ENCODE data around the gene GATC.

The GATC gene

GRCh38 chr12:120417917-120418580 is 28.2 kb upstream of the GATC start:
- Histone ChIP-seq H3K4me2 (ENCODE audit: low read length) (no peak overlapping the region), H3K9ac (ENCODE audit: low read length) (no peak overlapping the region), H3K79me2 (ENCODE audit: low read length) (no peaks in the 10 kb centered on the region), H3K4me3 (ENCODE audit: low read length) (no peak overlapping the region), H3K36me3 (replicated peaks; ENCODE audit: low read depth, low read length) (no peaks in the 10 kb centered on the region), H2AFZ (ENCODE audit: low read depth, low read length) (no peak overlapping the region), H3K27ac (ENCODE audit: low read length) (no peak overlapping the region), H3K27me3 (ENCODE audit: low read depth, low read length) (no peaks in the 10 kb centered on the region), H3K4me1 (ENCODE audit: low read length) (no peaks in the 10 kb centered on the region), H4K20me1 (ENCODE audit: insufficient read depth, low read length) (no peaks in the 10 kb centered on the region), H3K9me3 (ENCODE audit: insufficient read depth, low read length) (no peaks in the 10 kb centered on the region)
- TF ChIP-seq CTCF (IDR thresholded peaks at IDR 0.05; ENCODE audit: low read depth, low read length), result no peak
- TF ChIP-seq EZH2phosphoT487 (IDR thresholded peaks at IDR 0.05; ENCODE audit: low read depth), result no peak

- Histone ChIP-seq H2AFZ (ENCODE audit: low read depth, low read length) (no peak overlapping the region), H3K9ac (ENCODE audit: low read length) (no peak overlapping the region), H3K4me1 (ENCODE audit: low read length) (no peaks in the 10 kb centered on the region), H4K20me1 (ENCODE audit: insufficient read depth, low read length) (no peaks in the 10 kb centered on the region), H3K27me3 (ENCODE audit: low read depth, low read length) (no peaks in the 10 kb centered on the region), H3K4me2 (ENCODE audit: low read length) (no peak overlapping the region), H3K4me3 (ENCODE audit: low read length) (no peak overlapping the region), H3K27ac (ENCODE audit: low read length) (no peak overlapping the region), H3K9me3 (ENCODE audit: insufficient read depth, low read length) (no peaks in the 10 kb centered on the region), H3K79me2 (ENCODE audit: low read length) (no peaks in the 10 kb centered on the region), H3K36me3 (replicated peaks; ENCODE audit: low read depth, low read length) (no peaks in the 10 kb centered on the region)
- TF ChIP-seq EZH2phosphoT487 (IDR thresholded peaks at IDR 0.05; ENCODE audit: low read depth), result no peak
- TF ChIP-seq CTCF (IDR thresholded peaks at IDR 0.05; ENCODE audit: low read depth, low read length), result no peak
Measured at GRCh38 chr12:120421701-120422100, 24.5 kb upstream of the GATC start.

GRCh38 chr12:120422892-120423456 is 23.3 kb upstream of the GATC start:
- Histone ChIP-seq H3K27ac (ENCODE audit: low read length) (no peak overlapping the region), H2AFZ (ENCODE audit: low read depth, low read length) (no peak overlapping the region), H4K20me1 (ENCODE audit: insufficient read depth, low read length) (no peaks in the 10 kb centered on the region), H3K4me2 (ENCODE audit: low read length) (no peak overlapping the region), H3K9ac (ENCODE audit: low read length) (no peak overlapping the region), H3K27me3 (ENCODE audit: low read depth, low read length) (no peaks in the 10 kb centered on the region), H3K4me1 (ENCODE audit: low read length) (no peaks in the 10 kb centered on the region), H3K9me3 (ENCODE audit: insufficient read depth, low read length) (no peaks in the 10 kb centered on the region), H3K4me3 (ENCODE audit: low read length) (no peak overlapping the region), H3K79me2 (ENCODE audit: low read length) (no peaks in the 10 kb centered on the region), H3K36me3 (replicated peaks; ENCODE audit: low read depth, low read length) (no peaks in the 10 kb centered on the region)
- TF ChIP-seq CTCF (IDR thresholded peaks at IDR 0.05; ENCODE audit: low read depth, low read length) (no peak), EZH2phosphoT487 (IDR thresholded peaks at IDR 0.05; ENCODE audit: low read depth) (no peak)

- TF ChIP-seq CTCF (IDR thresholded peaks at IDR 0.05; ENCODE audit: low read depth, low read length) (no peak), EZH2phosphoT487 (IDR thresholded peaks at IDR 0.05; ENCODE audit: low read depth) (no peak)
- H3K4me3 ChIP-seq (ENCODE audit: low read length), result no peak overlapping the region
- H3K9me3 ChIP-seq (ENCODE audit: insufficient read depth, low read length), result no peaks in the 10 kb centered on the region
- no peaks in the 10 kb centered on the region for H3K79me2 ChIP-seq (ENCODE audit: low read length)
- 0 out of 2 replicates have a peak, but pooled peaks cover 4% of the 10 kb centered on the region for H3K27me3 ChIP-seq (ENCODE audit: low read depth, low read length)
- H3K4me1 ChIP-seq (ENCODE audit: low read length), result no peaks in the 10 kb centered on the region
- no peak overlapping the region; the same call in 1 of the 2 replicates for H2AFZ ChIP-seq (ENCODE audit: low read depth, low read length)
- H3K36me3 ChIP-seq (replicated peaks; ENCODE audit: low read depth, low read length), result no peaks in the 10 kb centered on the region
- H3K27ac ChIP-seq (ENCODE audit: low read length), result no peak overlapping the region
- H4K20me1 ChIP-seq (ENCODE audit: insufficient read depth, low read length), result no peaks in the 10 kb centered on the region
- H3K4me2 ChIP-seq (ENCODE audit: low read length), result no peak overlapping the region
- H3K9ac ChIP-seq (ENCODE audit: low read length), result no peak overlapping the region
Measured at GRCh38 chr12:120425797-120426196, 20.4 kb upstream of the GATC start.
